CD4-positive, CD25-positive, alpha-beta regulatory T cell (primary cell): ENCODE measurements around the gene TTC14. TPM values are rescaled to one million over a fixed set of nuclear protein-coding genes. Genes with fewer than 3 reads are reported as not detected.
A peak's percentile ranks its signal among the peaks of the same experiment; 100 is the strongest.

Source experiments
- ATAC-seq, 2 donors: fragments of 150-1000 bp; cut with Tn5 transposase; one replicate each; pipeline ENCODE4 v1.10.0; 2021; ENCODE audit warnings: low read depth in 2 of 2, moderate number of reproducible peaks in 2 of 2, moderate library complexity in 1 of 2
- DNase-seq, 3 donors: peaks; one replicate each; pipeline versions ENCODE4 v3.0.0 to v3.0.0-alpha.2; 2012 to 2022; ENCODE audit warnings: mixed read lengths in 1 of 3
- H3K27ac ChIP-seq: one replicate; pipeline ENCODE4 v1.7.0; 2013; ENCODE audit warnings: mild to moderate bottlenecking, low read length; ENCODE audit not compliant: insufficient read depth, poor library complexity, severe bottlenecking
- H3K27me3 ChIP-seq: one replicate; pipeline ENCODE4 v1.7.0; 2013; ENCODE audit warnings: low read length; ENCODE audit not compliant: control insufficient read depth, insufficient read depth
- H3K36me3 ChIP-seq: one replicate; pipeline ENCODE4 v1.7.0; 2013; ENCODE audit warnings: mild to moderate bottlenecking, low read length, moderate library complexity; ENCODE audit not compliant: control insufficient read depth, insufficient read depth
- H3K4me1 ChIP-seq: 2 replicates; pipeline ENCODE4 v1.7.0; 2013; ENCODE audit warnings: mild to moderate bottlenecking, low read length; ENCODE audit not compliant: insufficient read depth, control insufficient read depth, poor library complexity, severe bottlenecking
- H3K4me3 ChIP-seq: one replicate; pipeline ENCODE4 v1.7.0; 2013; ENCODE audit warnings: low read depth, mild to moderate bottlenecking, low read length, moderate library complexity
- H3K9me3 ChIP-seq, 2 experiments: 1 replicate in 1 of 2; 2 replicates in 1 of 2; pipeline ENCODE4 v1.7.0; 2013; ENCODE audit warnings: low read length in 2 of 2, mild to moderate bottlenecking in 1 of 2, moderate library complexity in 1 of 2; ENCODE audit not compliant: control insufficient read depth in 2 of 2
- H3K27ac Mint-ChIP-seq, 3 donors: one replicate each; pipeline ENCODE4 v1.8.0; 2020 to 2022; ENCODE audit warnings: mild to moderate bottlenecking in 3 of 3, mixed read lengths in 3 of 3, moderate library complexity in 2 of 3
- H3K27me3 Mint-ChIP-seq: one replicate; pipeline ENCODE4 v1.8.0; 2022; ENCODE audit warnings: mild to moderate bottlenecking, mixed read lengths
- H3K36me3 Mint-ChIP-seq: one replicate; pipeline ENCODE4 v1.8.0; 2020; ENCODE audit warnings: mixed read lengths
- H3K4me1 Mint-ChIP-seq, 4 donors: one replicate each; pipeline ENCODE4 v1.8.0; 2020 to 2022; ENCODE audit warnings: mixed read lengths in 4 of 4, mild to moderate bottlenecking in 1 of 4
- H3K4me3 Mint-ChIP-seq, 4 donors: one replicate each; pipeline ENCODE4 v1.8.0; 2020 to 2022; ENCODE audit warnings: mild to moderate bottlenecking in 4 of 4, mixed read lengths in 4 of 4, moderate library complexity in 3 of 4
- H3K9me3 Mint-ChIP-seq, 7 donors: one replicate each; pipeline ENCODE4 v1.8.0; 2020 to 2022; ENCODE audit warnings: mixed read lengths in 7 of 7, mild to moderate bottlenecking in 3 of 7, moderate library complexity in 2 of 7
- polyA plus RNA-seq, 4 donors: library from polyadenylated mRNA; unstranded; fragments of 300-500 nt; fragmentation: Illumina TruSeq; gene quantifications; one replicate each; pipeline ENCODE4 v1.2.3, GENCODE V29; 2021
- total RNA-seq: library from RNA; stranded (reverse); gene quantifications from one replicate; pipeline ENCODE4 v1.2.3, GENCODE V29; 2022

The TTC14 gene
- total RNA-seq: 80.3 TPM
- 10 to 100 TPM; 14.0 to 27.5 (median 24.3) TPM for polyA plus RNA-seq

GRCh38 chr3:180601688-180602666 is at the start of gene TTC14:
Gene TTC14, plus strand, starts transcription at chr3:180602163. Its CDS starts 99 bp downstream, at chr3:180602262.
- H3K36me3 Mint-ChIP-seq: peaks cover 23% of the 10 kb centered on the region
- peak; percentile 94 to 95 for ATAC-seq
- H3K27ac ChIP-seq: peak within 1 kb of the TSS; percentile 93
- DNase-seq: peak; percentile 87 to 98 (median 94)
- peaks cover 0 to 8% (median 5%) of the 10 kb centered on the region in 7 donors for H3K9me3 Mint-ChIP-seq
- H3K9me3 ChIP-seq: peaks cover 0 to 9% of the 10 kb centered on the region in 2 experiments
- H3K27me3 Mint-ChIP-seq: peaks cover 23% of the 10 kb centered on the region
- H3K4me3 Mint-ChIP-seq: peak within 1 kb of the TSS; percentile 95 to 98 (median 97)
- H3K4me1 Mint-ChIP-seq: peaks cover 14 to 47% (median 21%) of the 10 kb centered on the region in 4 donors
- H3K27me3 ChIP-seq: peaks cover 7% of the 10 kb centered on the region
- peaks cover 34% of the 10 kb centered on the region for H3K36me3 ChIP-seq
- peaks cover 21% of the 10 kb centered on the region for H3K4me1 ChIP-seq
- peak within 1 kb of the TSS; percentile 96 to 99 (median 99) for H3K27ac Mint-ChIP-seq
- H3K4me3 ChIP-seq: peak within 1 kb of the TSS; percentile 95

- no peaks in the 10 kb centered on the region for H3K9me3 ChIP-seq
- H3K4me1 Mint-ChIP-seq: no peaks in the 10 kb centered on the region
- H3K27ac ChIP-seq: no peak overlapping the region
- no peak overlapping the region for H3K27ac Mint-ChIP-seq
- DNase-seq (no peak), ATAC-seq (no peak)
- H3K4me1 ChIP-seq: no peaks in the 10 kb centered on the region
- no peak overlapping the region for H3K4me3 Mint-ChIP-seq
- H3K27me3 ChIP-seq: peaks cover 2% of the 10 kb centered on the region
- H3K36me3 Mint-ChIP-seq: no peaks in the 10 kb centered on the region
- no peak overlapping the region for H3K4me3 ChIP-seq
- H3K9me3 Mint-ChIP-seq: peaks cover 0 to 13% (median 0%) of the 10 kb centered on the region in 7 donors
- no peaks in the 10 kb centered on the region for H3K36me3 ChIP-seq
- H3K27me3 Mint-ChIP-seq: no peaks in the 10 kb centered on the region
These were observed 38.6 kb upstream of the TTC14 start for GRCh38 chr3:180563406-180563805.

GRCh38 chr3:180564676-180565075 is 37.3 kb upstream of the TTC14 start:
- H3K4me3 Mint-ChIP-seq: no peak overlapping the region
- no peaks in the 10 kb centered on the region for H3K36me3 Mint-ChIP-seq
- H3K9me3 ChIP-seq: no peaks in the 10 kb centered on the region
- H3K4me1 Mint-ChIP-seq: no peaks in the 10 kb centered on the region
- H3K27me3 Mint-ChIP-seq: no peaks in the 10 kb centered on the region
- peaks cover 2% of the 10 kb centered on the region for H3K27me3 ChIP-seq
- peaks cover 0 to 9% (median 0%) of the 10 kb centered on the region in 7 donors for H3K9me3 Mint-ChIP-seq
- DNase-seq (no peak), ATAC-seq (no peak)
- no peaks in the 10 kb centered on the region for H3K4me1 ChIP-seq
- H3K27ac ChIP-seq: no peak overlapping the region
- H3K4me3 ChIP-seq: no peak overlapping the region
- no peak overlapping the region for H3K27ac Mint-ChIP-seq
- no peaks in the 10 kb centered on the region for H3K36me3 ChIP-seq

GRCh38 chr3:180570238-180570637 is 31.7 kb upstream of the TTC14 start:
- no peak overlapping the region for H3K27ac Mint-ChIP-seq
- no peak overlapping the region for H3K27ac ChIP-seq
- no peaks in the 10 kb centered on the region for H3K4me1 Mint-ChIP-seq
- no peak for DNase-seq
- H3K9me3 ChIP-seq: no peaks in the 10 kb centered on the region
- peaks cover 9% of the 10 kb centered on the region for H3K27me3 Mint-ChIP-seq
- no peak overlapping the region for H3K4me3 ChIP-seq
- H3K4me1 ChIP-seq: no peaks in the 10 kb centered on the region
- no peaks in the 10 kb centered on the region for H3K36me3 ChIP-seq
- H3K9me3 Mint-ChIP-seq: peaks cover 0 to 2% (median 0%) of the 10 kb centered on the region in 7 donors
- no peak overlapping the region for H3K4me3 Mint-ChIP-seq
- H3K36me3 Mint-ChIP-seq: no peaks in the 10 kb centered on the region
- no peak for ATAC-seq
- peaks cover 2% of the 10 kb centered on the region for H3K27me3 ChIP-seq

GRCh38 chr3:180571831-180572598 is 29.9 kb upstream of the TTC14 start:
- H3K27me3 Mint-ChIP-seq: peaks cover 19% of the 10 kb centered on the region
- no peak overlapping the region for H3K4me3 ChIP-seq

GRCh38 chr3:180575571-180575970 is 26.4 kb upstream of the TTC14 start:
- Mint-ChIP-seq H3K4me1 (no peaks in the 10 kb centered on the region), H3K36me3 (no peaks in the 10 kb centered on the region), H3K27ac (no peak overlapping the region), H3K27me3 (peaks cover 15% of the 10 kb centered on the region), H3K9me3 (no peaks in the 10 kb centered on the region), H3K4me3 (no peak overlapping the region)
- DNase-seq: no peak
- peaks cover 5% of the 10 kb centered on the region for H3K27me3 ChIP-seq
- no peaks in the 10 kb centered on the region for H3K36me3 ChIP-seq
- no peak for ATAC-seq
- no peaks in the 10 kb centered on the region for H3K4me1 ChIP-seq
- no peak overlapping the region for H3K4me3 ChIP-seq
- no peak overlapping the region for H3K27ac ChIP-seq
- no peaks in the 10 kb centered on the region for H3K9me3 ChIP-seq

More at GRCh38 chr3:180571831-180572598, 29.9 kb upstream of the TTC14 start:
- H3K36me3 ChIP-seq: no peaks in the 10 kb centered on the region
- DNase-seq: no peak
- no peaks in the 10 kb centered on the region for H3K4me1 Mint-ChIP-seq
- H3K27ac ChIP-seq: no peak overlapping the region
- no peak overlapping the region for H3K27ac Mint-ChIP-seq
- peaks cover 2% of the 10 kb centered on the region for H3K27me3 ChIP-seq
- H3K9me3 ChIP-seq: no peaks in the 10 kb centered on the region
- no peak for ATAC-seq
- H3K4me1 ChIP-seq: no peaks in the 10 kb centered on the region
- no peak overlapping the region for H3K4me3 Mint-ChIP-seq
- H3K9me3 Mint-ChIP-seq: peaks cover 0 to 2% (median 0%) of the 10 kb centered on the region in 7 donors
- H3K36me3 Mint-ChIP-seq: no peaks in the 10 kb centered on the region

GRCh38 chr3:180580934-180581333 is 21.0 kb upstream of the TTC14 start:
- ATAC-seq: no peak
- Histone ChIP-seq H3K27ac (no peak overlapping the region), H3K4me3 (no peak overlapping the region), H3K36me3 (no peaks in the 10 kb centered on the region), H3K9me3 (no peaks in the 10 kb centered on the region), H3K4me1 (no peaks in the 10 kb centered on the region), H3K27me3 (peaks cover 16% of the 10 kb centered on the region)
- H3K36me3 Mint-ChIP-seq: no peaks in the 10 kb centered on the region
- H3K27ac Mint-ChIP-seq: no peak overlapping the region
- peaks cover 13% of the 10 kb centered on the region for H3K27me3 Mint-ChIP-seq
- peaks cover 0 to 3% (median 0%) of the 10 kb centered on the region in 7 donors for H3K9me3 Mint-ChIP-seq
- H3K4me1 Mint-ChIP-seq: no peaks in the 10 kb centered on the region
- DNase-seq: no peak
- no peak overlapping the region for H3K4me3 Mint-ChIP-seq
